Stimulated activated CD4-positive, alpha-beta T cell treated with anti-CD3 and anti-CD28 coated beads, Interleukin-12 subunit alpha, Interleukin-12 subunit beta, amount 100 ng/mL, for 48 hours (primary cell): ENCODE results near the gene LPXN.

Source experiments
- DNase-seq, 3 donors: peaks; one replicate each; pipeline ENCODE4 v3.0.0-alpha.2; 2020; ENCODE audit warnings: low read depth in 2 of 3, low spot score in 1 of 3

The LPXN gene

GRCh38 chr11:58575377-58576020, at the start of gene LPXN:
Gene LPXN, minus strand, starts transcription at chr11:58575856. Its CDS starts 84 bp downstream, at chr11:58575772.
- no peak for DNase-seq

- DNase-seq: no peak
Measured at GRCh38 chr11:58625086-58625485, 49.4 kb upstream of the LPXN start.

GRCh38 chr11:58622344-58622743, 46.7 kb upstream of the LPXN start, which contains the start of gene CNTF:
Gene CNTF, plus strand, starts transcription at chr11:58622665. Its CDS starts 88 bp downstream, at chr11:58622753.
- no peak for DNase-seq

GRCh38 chr11:58621586-58622262, 46.1 kb upstream of the LPXN start:
- no peak for DNase-seq

- DNase-seq: no peak
Measured at GRCh38 chr11:58617976-58618557, 42.4 kb upstream of the LPXN start.

- no peak for DNase-seq
Measured at GRCh38 chr11:58616594-58616993, 40.9 kb upstream of the LPXN start.

GRCh38 chr11:58615559-58615958, 39.9 kb upstream of the LPXN start:
- no peak for DNase-seq

GRCh38 chr11:58613228-58613627, 37.6 kb upstream of the LPXN start:
- no peak for DNase-seq

- DNase-seq: no peak
Measured at GRCh38 chr11:58609723-58610122, 34.1 kb upstream of the LPXN start.

GRCh38 chr11:58608331-58608730, 32.7 kb upstream of the LPXN start:
- no peak for DNase-seq

- no peak for DNase-seq
Measured at GRCh38 chr11:58606930-58607714, 31.5 kb upstream of the LPXN start.

- no peak for DNase-seq
Measured at GRCh38 chr11:58600510-58600909, 24.9 kb upstream of the LPXN start.

GRCh38 chr11:58597486-58598144, 22.0 kb upstream of the LPXN start:
- DNase-seq: no peak

GRCh38 chr11:58596621-58597020, 21.0 kb upstream of the LPXN start:
- no peak for DNase-seq

GRCh38 chr11:58594826-58595225, 19.2 kb upstream of the LPXN start:
- DNase-seq: no peak

- DNase-seq: peak in 1 of 3 donors; percentile 54
Measured at GRCh38 chr11:58592760-58593472, 17.3 kb upstream of the LPXN start.

GRCh38 chr11:58591659-58592058, 16.0 kb upstream of the LPXN start:
- DNase-seq: no peak

GRCh38 chr11:58586998-58587397, 11.3 kb upstream of the LPXN start:
- DNase-seq: no peak

GRCh38 chr11:58582437-58582836, 6.8 kb upstream of the LPXN start:
- no peak for DNase-seq

- no peak for DNase-seq
Measured at GRCh38 chr11:58580311-58580710, 4.7 kb upstream of the LPXN start.
